Gastrocnemius medialis (tissue), 4 donors: Measurements from ENCODE around the gene TMEM125.

Experiments used
- POLR2A ChIP-seq, 2 donors: fragments of 450-650 bp; IDR thresholded peaks; one replicate each; pipeline ENCODE4 v1.6.1; 2017; ENCODE audit warnings: antibody characterized with exemption in 2 of 2, mild to moderate bottlenecking in 2 of 2, moderate library complexity in 2 of 2
- TF ChIP-seq, protein P1 (sequence below), 5 experiments: fragments of 450-650 bp in 3 of 5; fragments of 200-600 bp in 2 of 5; sonication (generic) in 2 of 5; IDR thresholded peaks in 4 of 5; conservative IDR thresholded peaks in 1 of 5; 1 replicate in 4 of 5; 2 replicates in 1 of 5; pipeline ENCODE4 v1.5.1; 2016 to 2019; ENCODE audit warnings: antibody characterized with exemption in 5 of 5, mild to moderate bottlenecking in 3 of 5, moderate library complexity in 3 of 5

DNA sequence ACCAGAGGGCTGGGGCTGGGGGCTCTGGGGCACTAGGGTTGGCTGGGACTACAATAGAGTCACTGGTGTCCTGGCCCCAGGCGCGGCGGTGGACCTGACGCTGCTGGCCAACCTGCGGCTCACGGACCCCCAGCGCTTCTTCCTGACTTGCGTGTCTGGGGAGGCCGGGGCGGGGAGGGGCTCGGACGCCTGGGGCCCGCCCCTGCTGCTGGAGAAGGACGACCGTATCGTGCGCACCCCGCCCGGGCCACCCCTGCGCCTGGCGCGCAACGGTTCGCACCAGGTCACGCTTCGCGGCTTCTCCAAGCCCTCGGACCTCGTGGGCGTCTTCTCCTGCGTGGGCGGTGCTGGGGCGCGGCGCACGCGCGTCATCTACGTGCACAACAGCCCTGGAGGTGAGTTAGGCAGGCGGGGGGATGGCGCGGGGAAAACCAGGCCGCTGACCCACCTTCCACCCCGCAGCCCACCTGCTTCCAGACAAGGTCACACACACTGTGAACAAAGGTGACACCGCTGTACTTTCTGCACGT is 35.1 kb downstream of the TMEM125 start:
- TF ChIP-seq, protein P1, sequence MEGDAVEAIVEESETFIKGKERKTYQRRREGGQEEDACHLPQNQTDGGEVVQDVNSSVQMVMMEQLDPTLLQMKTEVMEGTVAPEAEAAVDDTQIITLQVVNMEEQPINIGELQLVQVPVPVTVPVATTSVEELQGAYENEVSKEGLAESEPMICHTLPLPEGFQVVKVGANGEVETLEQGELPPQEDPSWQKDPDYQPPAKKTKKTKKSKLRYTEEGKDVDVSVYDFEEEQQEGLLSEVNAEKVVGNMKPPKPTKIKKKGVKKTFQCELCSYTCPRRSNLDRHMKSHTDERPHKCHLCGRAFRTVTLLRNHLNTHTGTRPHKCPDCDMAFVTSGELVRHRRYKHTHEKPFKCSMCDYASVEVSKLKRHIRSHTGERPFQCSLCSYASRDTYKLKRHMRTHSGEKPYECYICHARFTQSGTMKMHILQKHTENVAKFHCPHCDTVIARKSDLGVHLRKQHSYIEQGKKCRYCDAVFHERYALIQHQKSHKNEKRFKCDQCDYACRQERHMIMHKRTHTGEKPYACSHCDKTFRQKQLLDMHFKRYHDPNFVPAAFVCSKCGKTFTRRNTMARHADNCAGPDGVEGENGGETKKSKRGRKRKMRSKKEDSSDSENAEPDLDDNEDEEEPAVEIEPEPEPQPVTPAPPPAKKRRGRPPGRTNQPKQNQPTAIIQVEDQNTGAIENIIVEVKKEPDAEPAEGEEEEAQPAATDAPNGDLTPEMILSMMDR (IDR thresholded peaks at IDR 0.05 in 4 of 5, conservative IDR thresholded peaks at IDR 0.05 in 1 of 5): no peak
- no peak for TF ChIP-seq POLR2A (IDR thresholded peaks at IDR 0.05)
